Astrocyte (in vitro differentiated cells and primary cell): ENCODE results near the gene SGCA. TPM values are rescaled to one million over a fixed set of nuclear protein-coding genes. Genes with fewer than 3 reads are reported as not detected.

Source experiments
- DNase-seq: peaks from one replicate; pipeline ENCODE4 v3.0.0-alpha.2; 2010; ENCODE audit warnings: low read depth
- FAIRE-seq: peaks from 2 replicates; lab custom pipeline; 2011; peaks lifted over from hg19 to GRCh38; lab: Jason Lieb, UNC
- H2AFZ ChIP-seq: 2 replicates; pipeline ENCODE4 v1.6.0; 2012; ENCODE audit warnings: low read depth, low read length, inconsistent platforms
- H3K27ac ChIP-seq: 2 replicates; pipeline ENCODE4 v1.5.1; 2011; ENCODE audit warnings: low read depth, low read length, inconsistent platforms
- H3K27me3 ChIP-seq: 2 replicates; pipeline ENCODE4 v1.6.0; 2011; ENCODE audit warnings: low read length, inconsistent platforms; ENCODE audit not compliant: insufficient read depth
- H3K36me3 ChIP-seq: 2 replicates; pipeline ENCODE4 v1.5.1; 2011; ENCODE audit warnings: low read length, inconsistent platforms; ENCODE audit not compliant: insufficient read depth
- H3K4me1 ChIP-seq: 2 replicates; pipeline ENCODE4 v1.5.1; 2011; ENCODE audit warnings: low read length, inconsistent platforms; ENCODE audit not compliant: insufficient read depth
- H3K4me2 ChIP-seq: 2 replicates; pipeline ENCODE4 v1.6.0; 2012; ENCODE audit warnings: low read length, inconsistent platforms
- H3K4me3 ChIP-seq: 2 replicates; pipeline ENCODE4 v1.5.1; 2011; ENCODE audit warnings: low read depth, mild to moderate bottlenecking, low read length, inconsistent platforms; ENCODE audit not compliant: insufficient read depth
- H3K79me2 ChIP-seq: 2 replicates; pipeline ENCODE4 v1.6.0; 2012; ENCODE audit warnings: mild to moderate bottlenecking, low read length, inconsistent platforms; ENCODE audit not compliant: insufficient read depth
- H3K9ac ChIP-seq: 2 replicates; pipeline ENCODE4 v1.6.0; 2012; ENCODE audit warnings: mild to moderate bottlenecking, low read length, inconsistent platforms
- H3K9me3 ChIP-seq: 2 replicates; pipeline ENCODE4 v1.5.1; 2012; ENCODE audit warnings: low read depth, mild to moderate bottlenecking, low read length, inconsistent platforms; ENCODE audit not compliant: insufficient read depth
- H4K20me1 ChIP-seq: 2 replicates; pipeline ENCODE4 v1.6.0; 2012; ENCODE audit warnings: low read length, inconsistent platforms; ENCODE audit not compliant: insufficient read depth
- H3K27ac Mint-ChIP-seq: one replicate; pipeline ENCODE4 v1.8.0; 2021; ENCODE audit warnings: mild to moderate bottlenecking, mixed read lengths; ENCODE audit not compliant: unreplicated experiment
- H3K27me3 Mint-ChIP-seq: one replicate; pipeline ENCODE4 v1.8.0; 2021; ENCODE audit warnings: low read depth, mixed read lengths; ENCODE audit not compliant: unreplicated experiment
- H3K36me3 Mint-ChIP-seq: one replicate; pipeline ENCODE4 v1.8.0; 2021; ENCODE audit warnings: low read depth, mixed read lengths; ENCODE audit not compliant: unreplicated experiment
- H3K4me1 Mint-ChIP-seq: one replicate; pipeline ENCODE4 v1.8.0; 2021; ENCODE audit warnings: low read depth, mixed read lengths; ENCODE audit not compliant: unreplicated experiment
- H3K4me3 Mint-ChIP-seq: one replicate; pipeline ENCODE4 v1.8.0; 2021; ENCODE audit warnings: mild to moderate bottlenecking, moderate library complexity, mixed read lengths; ENCODE audit not compliant: unreplicated experiment
- H3K9me3 Mint-ChIP-seq: one replicate; pipeline ENCODE4 v1.8.0; 2021; ENCODE audit warnings: mild to moderate bottlenecking, mixed read lengths; ENCODE audit not compliant: unreplicated experiment
- CTCF ChIP-seq: IDR thresholded peaks from 2 replicates; pipeline ENCODE4 v1.5.1; 2011; ENCODE audit warnings: low read depth, mild to moderate bottlenecking, inconsistent platforms, low read length, moderate library complexity; ENCODE audit not compliant: insufficient read depth
- EZH2 ChIP-seq: IDR thresholded peaks from 2 replicates; pipeline ENCODE4 v1.6.1; 2012; ENCODE audit warnings: mild to moderate bottlenecking, low read length, inconsistent platforms; ENCODE audit not compliant: insufficient read depth
- total RNA-seq: library from RNA; stranded (reverse); gene quantifications from 2 replicates; pipeline ENCODE4 v1.2.1, GENCODE V29; 2021

SGCA gene
- total RNA-seq, 1 donor from 2014 or later = 0.32 TPM

GRCh38 chr17:50196826-50197225 lies 31.0 kb downstream of the SGCA start:
- Histone ChIP-seq H3K9ac (peak overlapping the region; percentile 100), H3K27ac (peak overlapping the region; percentile 98), H3K79me2 (peaks cover 96% of the 10 kb centered on the region), H4K20me1 (peaks cover 93% of the 10 kb centered on the region), H3K4me2 (peak overlapping the region; percentile 89), H3K36me3 (peaks cover 65% of the 10 kb centered on the region), H3K4me3 (peak overlapping the region; percentile 96), H2AFZ (no peak overlapping the region), H3K27me3 (no peaks in the 10 kb centered on the region), H3K4me1 (peaks cover 65% of the 10 kb centered on the region), H3K9me3 (no peaks in the 10 kb centered on the region)
- Mint-ChIP-seq H3K36me3 (peaks cover 58% of the 10 kb centered on the region), H3K4me1 (peaks cover 44% of the 10 kb centered on the region), H3K9me3 (peaks cover 2% of the 10 kb centered on the region), H3K27ac (peak overlapping the region; percentile 98), H3K27me3 (no peaks in the 10 kb centered on the region), H3K4me3 (peak overlapping the region; percentile 93)
- DNase-seq (peak; percentile 66), FAIRE-seq (peak; percentile 82)
- TF ChIP-seq EZH2 (no peak), CTCF (no peak)

GRCh38 chr17:50198026-50198669 lies 32.3 kb downstream of the SGCA start:
- H3K36me3 Mint-ChIP-seq = peaks cover 57% of the 10 kb centered on the region
- FAIRE-seq = peak; percentile 26
- peaks cover 79% of the 10 kb centered on the region for H4K20me1 ChIP-seq
- no peak overlapping the region for H2AFZ ChIP-seq
- H3K4me3 ChIP-seq = peak overlapping the region; percentile 96
- H3K27me3 Mint-ChIP-seq = no peaks in the 10 kb centered on the region
- peaks cover 52% of the 10 kb centered on the region for H3K4me1 Mint-ChIP-seq
- no peaks in the 10 kb centered on the region for H3K27me3 ChIP-seq
- H3K36me3 ChIP-seq = peaks cover 51% of the 10 kb centered on the region
- H3K79me2 ChIP-seq = peaks cover 97% of the 10 kb centered on the region
- H3K9ac ChIP-seq = peak overlapping the region; percentile 100
- H3K4me2 ChIP-seq = peak overlapping the region; percentile 89
- no peak for TF ChIP-seq EZH2
- peak; percentile 60 for TF ChIP-seq CTCF
- H3K27ac Mint-ChIP-seq = peak overlapping the region; percentile 98
- no peaks in the 10 kb centered on the region for H3K9me3 ChIP-seq
- peaks cover 65% of the 10 kb centered on the region for H3K4me1 ChIP-seq
- H3K4me3 Mint-ChIP-seq = peak overlapping the region; percentile 93
- peak overlapping the region; percentile 98 for H3K27ac ChIP-seq
- H3K9me3 Mint-ChIP-seq = peaks cover 2% of the 10 kb centered on the region
- no peak for DNase-seq

GRCh38 chr17:50199211-50199802 lies 33.5 kb downstream of the SGCA start:
- peaks cover 69% of the 10 kb centered on the region for H4K20me1 ChIP-seq
- peaks cover 68% of the 10 kb centered on the region for H3K4me1 ChIP-seq
- H3K4me3 Mint-ChIP-seq = peak overlapping the region; percentile 93
- FAIRE-seq = no peak
- H3K9ac ChIP-seq = peak overlapping the region; percentile 100
- peak overlapping the region; percentile 96 for H3K4me3 ChIP-seq
- no peak for DNase-seq
- H3K9me3 Mint-ChIP-seq = peaks cover 2% of the 10 kb centered on the region
- peak overlapping the region; percentile 89 for H3K4me2 ChIP-seq
- TF ChIP-seq EZH2 (no peak), CTCF (no peak)
- H3K9me3 ChIP-seq = no peaks in the 10 kb centered on the region
- peak overlapping the region; percentile 98 for H3K27ac Mint-ChIP-seq
- H3K79me2 ChIP-seq = peaks cover 96% of the 10 kb centered on the region
- peaks cover 49% of the 10 kb centered on the region for H3K4me1 Mint-ChIP-seq
- peaks cover 50% of the 10 kb centered on the region for H3K36me3 Mint-ChIP-seq
- H2AFZ ChIP-seq = no peak overlapping the region
- peak overlapping the region; percentile 98 for H3K27ac ChIP-seq
- peaks cover 42% of the 10 kb centered on the region for H3K36me3 ChIP-seq
- no peaks in the 10 kb centered on the region for H3K27me3 Mint-ChIP-seq
- H3K27me3 ChIP-seq = no peaks in the 10 kb centered on the region
